Measurements from ENCODE around the gene ANKS1B.
A peak's percentile ranks its signal among the peaks of the same experiment; 100 is the strongest.

The ANKS1B gene

DNA sequence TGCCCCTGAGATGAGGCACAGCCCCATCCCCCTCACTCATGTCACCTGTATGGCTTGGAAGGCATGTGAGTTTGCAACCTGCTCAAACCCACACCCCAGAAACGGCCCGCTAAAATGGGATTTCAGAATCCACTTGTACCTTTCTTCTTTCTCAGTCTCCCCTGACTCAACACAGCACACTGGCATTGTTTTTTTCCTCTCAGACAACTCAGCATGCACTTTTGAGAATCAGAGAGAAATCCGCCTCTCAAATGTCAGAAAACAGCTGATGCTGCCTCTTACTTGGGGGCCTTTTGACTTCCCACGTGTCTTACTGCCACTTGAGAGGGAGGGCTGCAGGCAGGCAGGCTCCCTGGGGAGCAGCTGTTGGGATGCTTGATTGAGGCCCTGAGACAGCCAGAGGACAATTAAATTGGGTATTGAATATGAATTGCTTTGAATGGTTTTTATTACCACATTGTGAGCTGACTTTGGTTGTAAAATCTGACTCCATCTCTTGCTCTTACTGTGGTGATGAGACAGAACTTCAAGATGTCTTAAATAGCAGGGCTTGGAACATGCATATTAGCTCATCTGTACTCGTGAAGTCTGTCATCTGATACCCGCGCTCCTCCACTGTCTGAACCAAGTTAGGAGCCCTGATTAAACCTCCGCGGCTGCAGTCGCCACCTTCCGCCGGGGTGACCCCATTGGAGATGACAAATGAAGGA is 1243.0 kb downstream of the ANKS1B start:
- FAIRE-seq, result no peak

DNA sequence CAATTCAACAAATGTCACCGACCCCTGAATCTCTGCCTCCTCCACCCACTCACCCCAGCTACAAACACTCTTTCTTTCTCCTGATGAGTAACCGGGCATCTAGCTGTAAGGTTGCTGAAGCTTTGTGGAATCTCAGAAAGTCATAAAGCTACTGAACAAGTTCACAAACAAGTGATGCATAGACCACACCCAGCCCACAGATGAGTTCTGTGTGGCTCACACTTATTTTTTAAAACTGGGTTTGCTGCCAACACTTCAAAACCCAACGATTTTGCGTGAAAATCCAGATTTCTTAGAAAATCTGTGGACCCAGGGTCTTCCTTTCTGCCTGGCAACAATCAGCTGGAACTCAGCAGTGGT is 1243.6 kb downstream of the ANKS1B start:
- FAIRE-seq, result no peak

DNA sequence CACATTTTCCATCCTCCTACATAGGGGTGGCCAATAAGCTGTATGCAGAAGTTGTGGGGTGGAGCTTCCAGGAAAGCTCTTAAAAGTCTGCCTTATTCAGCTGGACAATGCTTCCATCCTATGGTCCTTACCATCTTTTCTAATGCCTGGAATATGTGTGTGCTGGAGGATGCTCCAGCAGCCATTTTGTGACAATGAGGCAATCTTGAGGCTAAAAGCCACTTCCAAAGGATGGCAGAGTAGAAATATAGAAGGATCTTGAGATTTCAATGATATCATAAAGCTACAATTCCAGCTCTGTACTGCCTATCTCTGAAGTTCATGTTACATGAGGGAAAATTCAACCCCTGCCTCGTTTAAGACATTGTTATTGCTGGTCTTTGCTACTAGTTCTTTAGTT is 1244.0 kb downstream of the ANKS1B start:
- no peak for FAIRE-seq

- FAIRE-seq, result no peak
Observed at GRCh38 chr12:98738539-98738938, 1246.2 kb downstream of the ANKS1B start.

- FAIRE-seq, result no peak
Observed at GRCh38 chr12:98738002-98738401, 1246.7 kb downstream of the ANKS1B start.

DNA sequence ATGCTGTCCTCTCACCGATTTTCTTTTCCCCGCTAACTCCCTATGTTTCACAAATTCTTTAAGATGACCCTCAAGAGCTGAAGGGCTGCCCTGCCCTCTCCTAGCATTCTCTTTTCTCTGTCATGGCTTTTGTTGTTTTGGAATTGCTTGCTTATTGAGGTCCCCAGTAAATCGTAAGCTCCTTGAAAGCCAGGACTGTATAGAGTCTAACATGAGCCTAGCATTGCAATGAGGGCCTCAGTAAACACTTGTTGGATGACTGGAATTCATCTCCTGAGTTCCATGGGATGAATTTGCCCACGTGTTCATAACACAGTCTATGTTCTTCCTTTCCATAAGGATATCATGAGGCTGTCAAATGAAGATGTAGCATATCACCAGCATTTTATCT is 1247.4 kb downstream of the ANKS1B start:
- FAIRE-seq, result no peak

DNA sequence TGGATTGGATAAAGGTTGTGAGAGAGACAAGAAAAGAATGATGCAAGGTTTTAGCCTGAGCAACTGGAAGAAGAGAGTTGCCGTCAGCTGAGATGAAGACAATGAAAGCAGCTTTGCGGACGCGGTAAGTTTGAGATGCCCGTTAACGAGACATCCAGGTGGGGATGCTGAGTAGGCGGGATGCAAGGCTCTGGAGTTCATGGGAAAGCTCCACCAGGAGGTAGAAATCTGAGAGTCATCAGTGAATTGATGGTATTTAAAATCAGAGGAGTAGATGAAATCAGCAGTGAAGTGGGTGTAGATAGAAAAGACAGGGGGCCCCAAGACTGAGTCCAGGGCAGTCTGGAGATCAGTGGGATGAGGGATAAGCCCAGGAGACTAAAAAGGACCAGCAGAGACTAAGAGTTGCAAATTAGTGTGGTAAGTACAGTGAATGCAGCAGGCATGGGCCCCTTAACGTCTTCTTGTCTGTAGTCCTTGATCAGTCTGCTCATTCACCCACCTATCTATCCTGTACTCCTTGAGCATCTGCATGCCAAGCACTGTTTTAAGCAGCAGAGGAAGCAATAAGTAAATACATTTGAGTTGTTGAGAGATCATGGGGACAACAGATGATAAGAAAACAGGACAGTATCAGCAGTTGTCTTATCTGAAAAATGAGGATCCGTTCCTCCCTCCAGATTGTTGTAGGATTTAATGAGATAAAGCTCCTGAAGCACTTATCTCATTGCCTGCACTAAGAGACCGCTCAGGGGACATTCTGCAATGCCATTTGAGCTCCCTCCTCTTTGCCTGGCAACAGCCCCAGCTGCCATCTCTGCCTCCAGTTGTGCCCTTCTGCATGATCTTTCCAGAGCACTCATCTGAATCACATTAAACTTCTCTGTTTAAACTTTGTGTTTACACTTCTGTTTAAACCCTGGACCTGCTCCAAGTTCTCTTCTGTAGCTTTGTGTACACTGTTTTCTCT is 1248.1 kb downstream of the ANKS1B start:
- FAIRE-seq, result peak; percentile 88

DNA sequence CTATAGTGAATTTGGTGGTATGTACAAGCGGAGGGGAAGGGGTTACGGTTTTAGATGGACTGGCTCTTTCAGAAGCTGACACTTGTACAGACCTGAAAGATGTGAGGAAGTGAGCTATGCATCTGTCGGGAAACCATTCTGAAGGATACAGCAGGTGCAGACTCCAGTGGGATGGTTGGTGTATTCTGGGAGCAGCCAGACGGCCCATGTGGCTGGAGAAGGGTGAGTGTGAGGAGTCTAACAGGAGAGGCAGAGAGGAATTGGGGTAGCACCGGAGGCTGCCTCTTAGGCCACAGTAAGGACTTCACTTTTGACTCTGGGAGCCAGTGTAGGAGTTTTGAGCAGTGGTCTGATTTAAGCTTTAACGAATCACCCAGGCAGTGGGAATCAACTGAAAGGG is 1248.9 kb downstream of the ANKS1B start:
- FAIRE-seq, result no peak

DNA sequence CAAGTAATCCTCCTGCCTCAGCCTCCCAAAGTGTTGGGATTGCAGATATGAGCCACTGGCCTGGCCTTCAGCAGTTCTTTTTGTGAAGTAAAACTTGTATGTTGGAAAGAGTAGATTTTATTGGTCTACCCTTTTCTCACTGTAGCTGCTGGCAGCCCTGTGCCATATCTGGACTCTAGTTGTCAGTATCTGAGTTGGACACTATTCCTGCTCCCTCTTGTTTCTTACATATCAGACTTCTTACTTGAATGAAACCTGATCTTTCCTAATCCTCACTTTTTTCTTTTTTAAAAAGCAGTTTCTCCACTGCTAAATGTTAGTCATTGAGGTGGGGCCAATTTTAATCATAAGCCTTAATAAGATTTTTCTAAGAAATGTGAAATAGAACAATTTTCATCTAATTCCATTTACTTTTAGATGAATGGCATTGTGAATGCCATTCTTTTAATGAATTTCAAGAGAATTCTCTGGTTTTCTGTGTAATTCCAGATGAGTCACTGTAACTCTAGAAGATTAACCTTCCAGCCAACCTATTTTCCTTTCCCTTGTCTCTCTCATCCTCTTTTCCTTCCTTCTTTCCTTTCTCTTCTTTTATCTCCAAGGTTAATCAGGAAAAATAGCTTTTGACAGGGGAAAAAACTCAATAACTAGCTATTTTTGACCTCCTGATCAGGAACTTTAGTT is 1250.9 kb downstream of the ANKS1B start:
- FAIRE-seq, result no peak

DNA sequence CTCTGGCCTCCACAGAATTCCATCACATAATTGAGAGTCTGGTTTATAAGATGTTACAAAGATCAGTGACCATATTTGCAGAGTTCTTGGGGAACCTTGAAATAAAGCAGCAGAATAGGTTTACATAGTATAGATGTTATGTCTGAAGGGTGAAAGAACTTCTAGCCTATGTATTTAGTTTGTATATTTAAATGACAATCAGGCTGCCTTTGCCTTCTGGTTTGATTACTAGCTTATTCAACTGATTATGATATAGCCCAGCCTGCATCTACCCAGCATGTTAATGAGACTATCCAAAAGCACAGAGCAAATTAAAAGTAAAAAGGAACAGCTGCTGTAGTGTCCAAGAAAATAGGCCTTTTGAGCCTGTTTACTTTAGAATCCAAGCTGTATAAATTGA is 1254.3 kb downstream of the ANKS1B start:
- no peak for FAIRE-seq

- FAIRE-seq, result no peak
Observed at GRCh38 chr12:98727196-98727595, 1257.5 kb downstream of the ANKS1B start.

GRCh38 chr12:98725476-98726247 is 1259.1 kb downstream of the ANKS1B start:
- FAIRE-seq, result no peak

DNA sequence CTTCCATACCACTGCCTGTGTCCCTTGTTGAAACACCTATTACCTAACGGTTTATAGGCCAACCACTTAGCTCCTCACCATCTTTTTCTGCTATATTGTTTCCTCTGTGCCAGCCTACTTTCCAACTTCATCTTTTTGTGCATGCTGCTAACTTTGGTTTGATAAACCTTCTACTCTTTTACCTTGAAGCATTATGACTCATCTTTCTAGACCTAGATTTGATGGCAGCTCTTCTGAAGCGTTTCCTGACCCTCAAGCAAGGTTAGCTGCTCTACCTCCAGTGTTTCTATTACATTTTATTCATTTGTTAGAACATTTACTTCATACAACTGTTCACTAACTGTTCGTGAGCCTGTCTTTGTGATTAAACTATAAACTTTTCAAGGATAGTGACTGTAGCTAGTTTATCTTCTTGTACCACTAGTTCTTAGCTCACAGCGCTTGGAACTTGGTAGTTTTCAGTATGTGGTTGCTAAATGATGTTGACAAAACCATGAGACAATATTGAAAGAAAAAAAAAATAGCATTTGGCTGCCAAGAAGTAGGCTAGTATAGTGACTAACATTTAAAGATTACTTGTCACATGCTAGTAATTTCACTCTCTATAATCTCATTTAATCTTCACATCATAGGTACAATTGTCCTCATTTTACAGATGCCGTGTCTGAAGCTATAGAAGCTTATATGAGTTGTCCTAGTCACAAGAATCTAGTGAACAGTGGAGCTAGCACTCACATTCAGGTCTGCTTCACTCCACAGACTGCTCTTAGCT is 1260.2 kb downstream of the ANKS1B start:
- FAIRE-seq, result no peak

DNA sequence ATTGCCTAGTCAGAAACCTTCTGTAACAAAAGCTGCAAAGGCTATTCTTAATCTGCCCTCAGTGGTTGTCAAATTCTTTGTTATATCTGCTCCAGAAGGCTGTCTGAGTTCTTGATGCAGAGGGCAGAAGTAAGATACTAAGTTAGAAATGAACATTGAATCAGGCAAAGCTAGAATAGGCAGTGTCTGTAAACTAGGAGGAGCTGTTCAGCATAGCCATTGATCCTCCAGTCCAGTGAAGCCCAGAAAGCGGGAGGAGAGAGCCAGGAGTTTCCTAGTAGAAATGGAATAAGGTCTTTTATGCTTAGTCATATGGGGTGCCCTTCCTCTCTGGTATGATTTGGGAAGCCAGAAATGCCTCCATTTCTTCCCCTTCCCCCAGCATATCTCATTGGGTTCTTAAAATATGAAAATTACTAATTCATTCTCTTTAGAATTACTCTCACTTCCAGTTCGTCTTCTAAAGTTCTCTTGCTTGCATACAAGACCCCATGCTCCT is 1263.5 kb downstream of the ANKS1B start:
- no peak for FAIRE-seq

DNA sequence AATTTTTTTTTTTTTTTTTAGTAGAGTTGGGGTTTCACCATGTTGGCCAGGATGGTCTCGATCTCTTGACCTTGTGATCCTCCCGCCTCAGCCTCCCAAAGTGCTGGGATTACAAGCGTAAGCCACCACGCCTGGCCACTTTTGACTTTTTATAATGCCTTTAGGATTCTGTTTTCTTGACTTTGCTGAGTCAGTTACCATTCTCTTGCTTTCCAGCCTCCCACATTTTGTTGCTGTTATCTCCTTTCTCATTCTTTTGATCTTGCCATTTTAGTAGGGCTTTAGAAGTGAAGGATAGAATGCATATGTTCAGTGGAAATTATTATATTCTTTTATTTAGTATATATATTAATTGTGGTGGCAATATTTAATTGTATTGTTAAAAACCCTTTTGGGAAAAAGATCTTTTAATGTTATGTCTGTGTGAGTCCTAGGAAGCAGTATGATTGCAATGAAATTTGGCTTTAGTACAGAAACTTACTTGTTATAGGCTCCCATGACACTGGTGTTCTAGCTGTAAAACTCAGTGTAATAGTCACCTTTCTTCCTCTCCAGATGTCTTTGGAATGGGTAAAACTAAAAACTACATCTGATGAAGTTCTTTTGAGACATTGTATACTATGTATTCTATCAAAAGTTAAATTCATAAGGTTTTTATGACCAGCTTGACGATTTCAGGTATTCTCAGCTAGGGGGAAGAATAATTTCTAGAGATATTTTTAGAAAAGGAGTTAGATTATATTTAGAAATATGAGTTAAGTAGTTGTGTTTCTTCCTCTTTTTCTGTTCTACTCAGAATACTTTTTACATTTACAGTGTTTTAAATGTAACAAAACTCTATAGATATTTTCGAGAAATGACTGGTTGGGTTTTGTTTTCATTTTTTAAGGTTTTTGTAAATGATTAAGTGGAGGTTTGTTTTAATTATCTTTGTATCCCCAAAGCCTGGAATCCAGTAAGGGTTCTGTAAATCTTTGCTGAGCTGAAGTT is 1264.9 kb downstream of the ANKS1B start:
- no peak for FAIRE-seq

DNA sequence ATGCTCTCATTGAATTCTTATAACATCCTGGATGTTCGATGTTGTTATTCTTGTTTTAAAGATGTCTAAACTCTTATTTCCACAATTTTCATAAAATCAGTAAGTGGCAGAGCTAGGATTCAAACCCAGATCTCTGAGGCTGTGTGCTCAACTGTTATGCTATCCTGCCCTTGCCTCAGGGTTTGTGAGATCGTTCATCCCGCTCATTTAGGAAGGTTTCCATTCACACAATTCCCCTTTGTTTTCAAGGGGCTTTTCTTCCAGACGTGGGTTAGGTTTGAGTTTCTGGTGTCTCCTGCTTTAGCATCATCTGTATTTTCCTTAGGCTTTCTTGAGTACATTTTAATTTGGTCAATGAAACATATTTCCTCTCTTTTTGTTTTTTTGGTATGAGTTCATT is 1270.3 kb downstream of the ANKS1B start:
- FAIRE-seq, result no peak

DNA sequence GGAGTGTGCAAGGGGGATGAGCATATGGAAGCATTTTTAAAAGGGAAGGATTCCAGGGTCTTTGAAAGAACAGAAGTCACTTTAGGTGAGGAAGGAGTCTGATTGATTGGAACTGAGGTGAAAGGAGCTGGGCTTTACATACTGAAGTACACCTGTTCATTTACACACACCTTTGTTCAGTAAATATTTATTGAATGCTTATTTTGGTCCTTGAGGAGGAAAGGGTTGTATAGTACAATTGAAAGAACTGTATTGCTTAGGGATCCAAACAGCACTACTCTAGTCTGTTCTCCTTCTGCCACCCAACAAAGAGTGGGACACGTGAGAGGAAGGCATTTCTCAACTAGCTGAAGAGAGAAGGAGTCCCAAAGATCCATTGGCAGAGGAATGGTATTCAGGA is 1275.7 kb downstream of the ANKS1B start:
- no peak for FAIRE-seq

DNA sequence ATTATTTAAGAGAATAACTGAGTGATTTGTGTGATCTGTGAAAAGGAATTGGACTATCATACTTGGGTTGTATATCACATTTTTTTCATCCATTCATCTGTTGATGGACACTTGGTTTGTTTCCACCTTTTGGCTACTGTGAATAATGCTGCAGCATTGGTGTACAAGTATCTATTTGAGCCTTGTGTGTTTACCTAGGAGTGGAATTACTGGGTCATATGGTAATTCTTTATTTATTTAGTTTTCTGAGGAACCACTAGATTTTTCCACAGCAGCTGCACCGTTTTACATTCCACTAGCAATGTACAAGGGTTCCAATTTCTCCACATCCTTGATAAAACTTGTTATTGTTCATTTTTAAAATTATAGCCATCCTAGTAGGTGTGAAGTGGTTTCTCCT is 1283.6 kb downstream of the ANKS1B start:
- FAIRE-seq, result no peak

DNA sequence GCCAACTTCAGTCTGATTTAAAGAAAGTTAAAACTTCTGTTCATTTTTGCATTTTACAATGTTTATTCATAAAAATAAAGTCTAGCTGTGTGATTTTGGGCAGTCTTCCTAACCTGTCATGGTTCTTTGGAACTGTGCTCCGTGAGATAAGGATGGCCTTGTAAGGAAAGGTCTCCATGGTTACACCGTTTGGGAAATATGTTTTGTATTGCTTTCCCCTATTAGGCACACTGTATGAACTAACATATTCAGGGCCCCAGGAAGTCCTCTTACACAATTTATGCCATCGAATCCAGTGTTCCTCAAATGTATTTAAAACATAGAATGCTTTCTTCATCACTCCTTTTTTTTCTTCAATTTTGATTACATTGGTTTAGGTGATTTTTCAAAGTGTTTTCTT is 1285.2 kb downstream of the ANKS1B start:
- no peak for FAIRE-seq

GRCh38 chr12:98698603-98699463 is 1285.9 kb downstream of the ANKS1B start:
- peak; percentile 93 for FAIRE-seq

Measured in islet of Langerhans (tissue), 1 donor.